Measurements from ENCODE around the gene DCAF8L1.

GRCh38 chrX:27953171-27953570 lies 28.1 kb downstream of the DCAF8L1 start:
- TF ChIP-seq POLR2A (IDR thresholded peaks at IDR 0.05; ENCODE audit: extremely low read depth, insufficient read length) = no peak
- no peak for TF ChIP-seq CTCF (IDR thresholded peaks at IDR 0.05; ENCODE audit: low read depth, low read length)
